Measurements from ENCODE around the gene ATAT1. TPM values are rescaled to one million over a fixed set of nuclear protein-coding genes. Genes with fewer than 3 reads are reported as not detected.
"Not testable (repeated sequence)": the region's sequence is repeated elsewhere in the genome, so short reads cannot be mapped to it uniquely, and the experiment has no call there.

Gene ATAT1
- total and polyA plus RNA-seq, 5 donors: 2.6 to 3.5 (median 3.0) TPM

- no peak overlapping the region for H3K27ac ChIP-seq (ENCODE audit: low read length)
- no peaks in the 10 kb centered on the region for H3K27me3 ChIP-seq (ENCODE audit: control insufficient read depth, insufficient read depth)
- no peaks in the 10 kb centered on the region for H3K9me3 ChIP-seq (ENCODE audit: control insufficient read depth, low read length)
- intact Hi-C loops (cut with DNase I): no loop called here
- no peak for ATAC-seq
- no peak for DNase-seq
- H3K4me3 ChIP-seq (ENCODE audit: low read length): no peak overlapping the region
- H3K4me1 ChIP-seq (ENCODE audit: control insufficient read depth, insufficient read depth, low read length): no peaks in the 10 kb centered on the region
- WGBS: 87% methylated on average over 19 of the region's 19 CpGs
Observed at GRCh38 chr6:30654798-30655742, 28.4 kb downstream of the ATAT1 start.

- intact Hi-C loops (cut with DNase I): no loop called here
- H3K4me3 ChIP-seq (ENCODE audit: low read length): no peak overlapping the region
- DNase-seq (no peak), ATAC-seq (no peak)
- 95% methylated on average over 3 of the region's 3 CpGs for WGBS
- H3K9me3 ChIP-seq (ENCODE audit: control insufficient read depth, low read length): no peaks in the 10 kb centered on the region
- no peaks in the 10 kb centered on the region for H3K27me3 ChIP-seq (ENCODE audit: control insufficient read depth, insufficient read depth)
- H3K27ac ChIP-seq (ENCODE audit: low read length): no peak overlapping the region
- H3K4me1 ChIP-seq (ENCODE audit: control insufficient read depth, insufficient read depth, low read length): no peaks in the 10 kb centered on the region
Observed at GRCh38 chr6:30655743-30656094, 29.0 kb downstream of the ATAT1 start.

- peak in 1 of 3 donors; percentile 60 for DNase-seq
- no peak for ATAC-seq
- no peak overlapping the region for H3K4me3 ChIP-seq (ENCODE audit: low read length)
- H3K27ac ChIP-seq (ENCODE audit: low read length): no peak overlapping the region
- no peaks in the 10 kb centered on the region for H3K9me3 ChIP-seq (ENCODE audit: control insufficient read depth, low read length)
- no peaks in the 10 kb centered on the region for H3K4me1 ChIP-seq (ENCODE audit: control insufficient read depth, insufficient read depth, low read length)
- intact Hi-C loops (cut with DNase I): no loop called here
- H3K27me3 ChIP-seq (ENCODE audit: control insufficient read depth, insufficient read depth): no peaks in the 10 kb centered on the region
- 69% methylated on average over 7 of the region's 7 CpGs for WGBS
Observed at GRCh38 chr6:30656513-30656912, 29.8 kb downstream of the ATAT1 start.

- Histone ChIP-seq H3K4me1 (ENCODE audit: control insufficient read depth, insufficient read depth, low read length) (no peaks in the 10 kb centered on the region), H3K9me3 (ENCODE audit: control insufficient read depth, low read length) (no peaks in the 10 kb centered on the region), H3K27ac (ENCODE audit: low read length) (no peak overlapping the region), H3K27me3 (ENCODE audit: control insufficient read depth, insufficient read depth) (no peaks in the 10 kb centered on the region), H3K4me3 (ENCODE audit: low read length) (no peak overlapping the region)
- intact Hi-C loops (cut with DNase I): no loop called here
- ATAC-seq (no peak), DNase-seq (no peak)
Observed at GRCh38 chr6:30657454-30657853, 30.8 kb downstream of the ATAT1 start.

GRCh38 chr6:30657922-30658321 lies 31.2 kb downstream of the ATAT1 start:
- 92% methylated on average over 5 of the region's 5 CpGs for WGBS
- not testable (repeated sequence) for DNase-seq

GRCh38 chr6:30664994-30665767 lies 38.5 kb downstream of the ATAT1 start:
- 89% methylated on average over 34 of the region's 34 CpGs for WGBS

More at GRCh38 chr6:30657922-30658321, 31.2 kb downstream of the ATAT1 start:
- H3K4me1 ChIP-seq (ENCODE audit: control insufficient read depth, insufficient read depth, low read length); intact Hi-C loops (cut with DNase I); H3K27ac ChIP-seq (ENCODE audit: low read length); H3K4me3 ChIP-seq (ENCODE audit: low read length); H3K9me3 ChIP-seq (ENCODE audit: control insufficient read depth, low read length); ATAC-seq; H3K27me3 ChIP-seq (ENCODE audit: control insufficient read depth, insufficient read depth): not testable (repeated sequence)

GRCh38 chr6:30666300-30666699 lies 39.6 kb downstream of the ATAT1 start:
- H3K4me1 ChIP-seq (ENCODE audit: control insufficient read depth, insufficient read depth, low read length); H3K9me3 ChIP-seq (ENCODE audit: control insufficient read depth, low read length); H3K4me3 ChIP-seq (ENCODE audit: low read length); H3K27ac ChIP-seq (ENCODE audit: low read length); DNase-seq; ATAC-seq; H3K27me3 ChIP-seq (ENCODE audit: control insufficient read depth, insufficient read depth); intact Hi-C loops (cut with DNase I): not testable (repeated sequence)
- WGBS: 88% methylated on average over 2 of the region's 2 CpGs

More at GRCh38 chr6:30664994-30665767, 38.5 kb downstream of the ATAT1 start:
- no peaks in the 10 kb centered on the region for H3K27me3 ChIP-seq (ENCODE audit: control insufficient read depth, insufficient read depth)
- no peak overlapping the region for H3K27ac ChIP-seq (ENCODE audit: low read length)
- intact Hi-C loops (cut with DNase I): no loop called here
- H3K4me3 ChIP-seq (ENCODE audit: low read length): no peak overlapping the region
- ATAC-seq (no peak), DNase-seq (no peak)
- H3K4me1 ChIP-seq (ENCODE audit: control insufficient read depth, insufficient read depth, low read length): no peaks in the 10 kb centered on the region
- no peaks in the 10 kb centered on the region for H3K9me3 ChIP-seq (ENCODE audit: control insufficient read depth, low read length)

GRCh38 chr6:30670760-30671527 lies 44.3 kb downstream of the ATAT1 start:
- DNase-seq: no peak
- H3K4me1 ChIP-seq (ENCODE audit: control insufficient read depth, insufficient read depth, low read length): peaks cover 2% of the 10 kb centered on the region
- H3K27ac ChIP-seq (ENCODE audit: low read length): no peak overlapping the region
- H3K4me3 ChIP-seq (ENCODE audit: low read length): no peak overlapping the region
- intact Hi-C loops (cut with DNase I): loop anchor here in 1 of 4 donors (10.0 kb wide), 1 partner anchor 414 kb away; no protein-coding TSS in a partner anchor
- no peaks in the 10 kb centered on the region for H3K9me3 ChIP-seq (ENCODE audit: control insufficient read depth, low read length)
- 83% methylated on average over 27 of the region's 27 CpGs for WGBS
- ATAC-seq: no peak
- no peaks in the 10 kb centered on the region for H3K27me3 ChIP-seq (ENCODE audit: control insufficient read depth, insufficient read depth)

- intact Hi-C loops (cut with DNase I): loop anchor here in 1 of 4 donors (10.0 kb wide), 1 partner anchor 412 kb away; no protein-coding TSS in a partner anchor
- Histone ChIP-seq H3K9me3 (ENCODE audit: control insufficient read depth, low read length) (no peaks in the 10 kb centered on the region), H3K27ac (ENCODE audit: low read length) (peak within 1 kb of the TSS; percentile 61), H3K4me3 (ENCODE audit: low read length) (peak within 1 kb of the TSS; percentile 90), H3K4me1 (ENCODE audit: control insufficient read depth, insufficient read depth, low read length) (peaks cover 2% of the 10 kb centered on the region), H3K27me3 (ENCODE audit: control insufficient read depth, insufficient read depth) (no peaks in the 10 kb centered on the region)
- ATAC-seq (peak; percentile 87 to 89), DNase-seq (peak; percentile 96 to 99 (median 97))
- WGBS: under 1% methylated on average over 57 of the region's 57 CpGs
Observed at GRCh38 chr6:30672445-30673253, 46.0 kb downstream of the ATAT1 start, which contains the start of gene DHX16. Gene DHX16 (minus strand): TSS chr6:30673006. CDS start chr6:30672841, 165 bp downstream.
